Fibroblast of skin of back (primary cell): ENCODE data around the gene OR5L1. TPM values are rescaled to one million over a fixed set of nuclear protein-coding genes. Genes with fewer than 3 reads are reported as not detected.

ENCODE experiments used
- DNase-seq: peaks from one replicate; pipeline ENCODE4 v3.0.0-alpha.2; 2013
- polyA plus RNA-seq, 2 experiments: library from polyadenylated mRNA; unstranded; fragments of 120-200 nt; gene quantifications; one replicate each; pipeline ENCODE4 v1.2.1, GENCODE V29; 2013; ENCODE audit not compliant: insufficient read length in 2 of 2

OR5L1 gene
- not detected for polyA plus RNA-seq (2013, experiment 1 of 2; ENCODE audit: insufficient read length)
- polyA plus RNA-seq (2013, experiment 2 of 2; ENCODE audit: insufficient read length), result not detected

- DNase-seq, result no peak
Measured at GRCh38 chr11:55811067-55811466, at the start of gene OR5L1. OR5L1 (plus strand) TSS chr11:55811367; CDS start chr11:55811467, 100 bp downstream.

DNA sequence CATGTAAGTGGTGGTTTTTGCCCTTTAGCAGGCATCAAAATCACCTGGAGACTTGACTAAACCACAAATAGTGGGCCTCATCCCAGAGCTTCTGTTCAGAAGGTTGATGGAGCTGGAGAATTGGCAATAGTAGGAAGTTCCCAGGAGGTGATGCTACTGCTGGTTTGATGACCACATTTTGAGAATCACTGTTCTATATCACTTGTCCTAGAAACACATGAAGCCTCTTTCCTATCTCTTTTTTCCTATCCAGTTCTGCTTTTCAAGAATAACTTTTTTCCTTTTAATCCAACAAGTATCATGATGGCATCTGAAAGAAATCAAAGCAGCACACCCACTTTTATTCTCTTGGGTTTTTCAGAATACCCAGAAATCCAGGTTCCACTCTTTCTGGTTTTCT lies 38.0 kb upstream of the OR5L1 start, which contains the start of gene OR5D13:
Gene OR5D13, plus strand, starts transcription at position 301 of the 400 bp plus-strand sequence. Its CDS starts 0 bp downstream, at position 301.
- no peak for DNase-seq

DNA sequence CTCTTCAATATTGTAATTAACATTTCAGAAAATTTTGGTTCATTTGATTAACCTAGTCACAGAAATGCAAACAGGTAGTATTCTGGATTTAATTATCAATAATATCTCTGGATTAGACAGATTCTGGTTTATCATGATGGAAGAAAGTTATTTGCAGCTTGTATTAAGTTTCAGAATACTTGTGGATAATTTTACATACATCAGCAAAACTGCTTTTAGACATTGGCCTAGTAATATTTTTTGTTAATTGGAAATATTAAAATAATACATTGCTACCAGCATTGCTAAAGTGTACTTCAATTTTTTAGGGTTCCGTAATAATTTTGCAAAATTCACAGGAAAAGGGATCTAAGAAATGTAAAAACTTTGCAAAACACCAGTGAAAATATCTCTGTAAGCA lies 19.6 kb upstream of the OR5L1 start:
- no peak for DNase-seq

DNA sequence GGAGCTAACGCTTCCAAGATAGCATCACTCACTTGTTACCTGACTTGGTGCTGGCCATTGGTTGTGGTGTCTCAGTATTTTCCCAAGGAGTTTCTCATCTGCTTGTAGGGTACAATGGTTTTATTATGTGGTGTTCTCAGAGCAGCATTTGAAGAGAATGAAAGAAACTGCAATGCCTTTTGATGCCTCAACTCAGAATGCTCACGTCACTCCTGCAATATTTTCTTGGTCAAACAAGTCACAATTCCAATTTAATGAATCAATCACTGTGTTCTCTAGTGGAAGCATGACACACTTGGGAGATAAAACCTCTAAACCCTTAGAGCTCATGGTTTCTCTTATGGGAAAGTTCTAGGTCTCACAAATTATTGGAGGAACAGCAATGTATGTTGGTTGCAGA lies 17.8 kb upstream of the OR5L1 start:
- no peak for DNase-seq

GRCh38 chr11:55795256-55795655 lies 15.9 kb upstream of the OR5L1 start, which contains the start of gene OR5D14:
OR5D14 (plus strand) TSS chr11:55795556; CDS start chr11:55795556, 0 bp downstream.
- no peak for DNase-seq

DNA sequence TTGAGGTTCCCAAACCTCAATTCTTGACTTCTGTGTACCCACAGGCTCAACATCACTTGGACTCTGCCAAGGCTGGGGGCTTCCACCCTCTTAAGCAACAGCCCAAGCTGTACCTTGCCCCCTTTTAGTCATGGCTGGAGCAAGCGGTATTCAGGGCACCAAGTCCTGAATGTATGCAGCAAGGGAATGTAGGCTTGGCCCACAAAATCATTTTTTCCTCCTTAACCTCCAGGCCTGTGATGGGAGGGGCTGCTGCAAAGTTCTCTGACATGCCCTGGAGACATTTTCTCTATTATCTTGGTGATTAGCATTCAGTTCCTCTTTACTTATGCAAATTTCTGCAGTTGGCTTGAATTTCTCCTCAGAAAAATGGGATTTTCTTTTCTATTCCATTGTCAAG lies 4.9 kb upstream of the OR5L1 start:
- no peak for DNase-seq

- no peak for DNase-seq
Measured at GRCh38 chr11:55819330-55819729, 8.2 kb downstream of the OR5L1 start, which contains the start of gene OR5D18. OR5D18 (plus strand) TSS chr11:55819630; CDS start chr11:55819630, 0 bp downstream.

DNA sequence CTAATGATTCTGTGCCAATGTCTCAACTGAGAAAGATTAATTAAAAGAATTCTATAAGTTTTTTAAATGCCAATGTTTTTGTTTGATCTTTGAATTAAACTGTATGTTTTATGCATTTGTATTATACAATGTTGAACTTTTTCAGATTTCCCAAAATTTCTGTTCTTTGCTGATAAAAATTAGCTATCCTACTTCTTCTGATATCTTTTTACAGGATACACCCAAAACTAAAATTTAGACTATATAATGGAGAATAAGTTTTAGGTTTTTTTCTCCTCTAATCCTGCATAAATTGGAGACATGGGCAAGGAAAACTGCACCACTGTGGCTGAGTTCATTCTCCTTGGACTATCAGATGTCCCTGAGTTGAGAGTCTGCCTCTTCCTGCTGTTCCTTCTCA lies 15.8 kb downstream of the OR5L1 start, which contains the start of gene OR5L2:
Gene OR5L2, plus strand, starts transcription at position 301 of the 400 bp plus-strand sequence. Its CDS starts 0 bp downstream, at position 301.
- no peak for DNase-seq

DNA sequence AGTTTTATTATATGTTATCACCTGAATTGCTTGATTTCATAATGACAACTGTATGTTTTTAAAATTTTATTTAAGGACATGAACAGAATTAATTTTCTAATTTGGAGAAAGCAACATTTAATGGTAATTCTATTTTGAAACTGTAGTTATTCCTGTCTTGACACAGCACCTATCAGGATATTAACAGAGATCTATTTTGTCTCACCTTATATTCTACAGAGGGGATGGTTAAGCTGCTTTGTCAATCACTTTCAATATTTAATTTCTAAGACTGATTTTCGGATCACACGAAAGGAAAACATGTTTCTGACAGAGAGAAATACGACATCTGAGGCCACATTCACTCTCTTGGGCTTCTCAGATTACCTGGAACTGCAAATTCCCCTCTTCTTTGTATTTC lies 27.3 kb downstream of the OR5L1 start, which contains the start of gene OR5D16:
Gene OR5D16, plus strand, starts transcription at position 301 of the 400 bp plus-strand sequence. Its CDS starts 0 bp downstream, at position 301.
- no peak for DNase-seq

- no peak for DNase-seq
Measured at GRCh38 chr11:55847453-55847852, 36.3 kb downstream of the OR5L1 start.

DNA sequence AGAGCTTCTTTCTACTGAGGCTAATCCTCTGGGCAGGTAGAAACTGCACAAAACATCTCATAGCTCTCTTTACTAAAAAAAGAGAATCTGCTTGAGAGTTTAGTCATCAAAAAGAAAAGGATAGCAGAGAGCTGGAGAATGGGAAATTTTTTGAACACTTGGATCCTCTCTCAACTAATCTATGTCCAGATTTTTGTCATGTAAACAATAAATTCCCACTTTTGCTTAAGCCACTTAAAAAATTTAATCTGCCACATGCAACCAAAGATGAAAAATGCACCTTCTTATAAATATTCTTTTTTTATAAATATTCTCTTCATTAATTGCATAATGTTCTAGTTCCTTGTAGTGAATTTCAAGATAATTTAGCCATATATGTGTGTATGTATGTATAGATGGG lies 37.9 kb downstream of the OR5L1 start:
- DNase-seq, result no peak

DNA sequence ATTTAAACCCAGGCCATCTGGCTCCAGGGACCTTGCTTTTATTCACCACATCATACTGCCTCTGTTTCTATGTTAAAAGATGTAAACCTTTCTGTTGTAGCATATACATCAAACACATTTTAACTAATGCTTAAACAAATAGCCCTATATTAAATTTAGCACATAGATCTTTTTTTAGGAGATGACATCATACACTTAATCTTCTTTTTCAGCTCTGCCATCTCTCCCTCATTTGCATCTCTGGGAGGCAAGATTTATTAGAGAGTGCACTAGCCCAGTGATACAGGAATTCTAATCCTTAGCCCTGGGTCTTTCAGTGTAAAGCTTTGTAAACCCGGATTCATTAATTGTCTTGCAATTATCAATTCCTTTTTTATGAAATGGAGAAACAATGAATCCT lies 41.0 kb downstream of the OR5L1 start:
- no peak for DNase-seq

- DNase-seq, result no peak
Measured at GRCh38 chr11:55854704-55855103, 43.5 kb downstream of the OR5L1 start.
